ENCODE measurements around the gene MCM7. TPM values are rescaled to one million over a fixed set of nuclear protein-coding genes. Genes with fewer than 3 reads are reported as not detected.
A peak's percentile ranks its signal among the peaks of the same experiment; 100 is the strongest.

Gene MCM7
- total RNA-seq, 1 donor from 2014 or later, result 55.0 TPM

- no peak for DNase-seq (ENCODE audit: extremely low read depth, low read depth, low spot score)
Measured at GRCh38 chr7:100075418-100075817, 25.8 kb downstream of the MCM7 start.

DNA sequence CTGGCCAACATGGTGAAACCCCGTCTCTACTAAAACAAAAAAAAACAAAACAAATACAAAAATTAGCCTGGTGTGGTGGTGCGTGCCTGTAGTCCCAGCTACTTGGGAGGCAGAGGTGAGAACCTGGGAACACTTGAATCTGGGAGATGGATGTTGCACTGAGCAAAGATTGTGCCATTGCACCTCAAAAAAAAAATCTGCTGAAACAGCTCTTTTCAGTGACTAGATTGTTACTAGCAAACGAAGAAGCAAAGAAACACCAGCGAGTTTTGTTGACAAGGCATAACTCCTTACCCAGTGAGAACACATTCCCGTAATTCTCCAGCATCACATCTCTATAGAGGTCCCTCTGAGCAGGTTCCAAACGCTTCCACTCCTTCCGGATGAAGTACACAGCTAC lies 26.4 kb downstream of the MCM7 start:
- DNase-seq (ENCODE audit: extremely low read depth, low read depth, low spot score), result no peak

DNA sequence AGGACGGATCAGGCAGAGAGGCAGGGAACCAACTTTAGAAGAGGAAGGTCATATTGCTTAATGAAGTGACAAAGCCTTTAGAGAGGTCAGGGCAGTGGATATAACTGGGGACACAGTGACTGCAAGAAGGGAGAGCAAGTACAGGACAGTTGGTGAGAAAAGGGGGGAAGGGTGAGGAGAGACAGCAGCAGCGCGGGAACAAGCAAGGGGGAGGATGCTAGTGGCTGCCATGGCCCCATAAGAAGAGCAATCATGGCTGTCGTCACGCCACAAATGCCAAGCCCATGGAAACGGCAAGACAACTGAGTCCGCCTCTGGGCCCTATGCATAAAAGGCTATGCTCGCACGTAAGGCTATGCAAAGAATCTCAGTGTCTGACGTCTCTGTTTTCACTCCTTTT lies 28.7 kb downstream of the MCM7 start:
- no peak for DNase-seq (ENCODE audit: extremely low read depth, low read depth, low spot score)

GRCh38 chr7:100071018-100071723 lies 30.0 kb downstream of the MCM7 start:
- DNase-seq (ENCODE audit: extremely low read depth, low read depth, low spot score), result no peak

- no peak for DNase-seq (ENCODE audit: extremely low read depth, low read depth, low spot score)
Measured at GRCh38 chr7:100069991-100070390, 31.2 kb downstream of the MCM7 start.

GRCh38 chr7:100066953-100067352 lies 34.2 kb downstream of the MCM7 start:
- DNase-seq (ENCODE audit: extremely low read depth, low read depth, low spot score), result no peak

DNA sequence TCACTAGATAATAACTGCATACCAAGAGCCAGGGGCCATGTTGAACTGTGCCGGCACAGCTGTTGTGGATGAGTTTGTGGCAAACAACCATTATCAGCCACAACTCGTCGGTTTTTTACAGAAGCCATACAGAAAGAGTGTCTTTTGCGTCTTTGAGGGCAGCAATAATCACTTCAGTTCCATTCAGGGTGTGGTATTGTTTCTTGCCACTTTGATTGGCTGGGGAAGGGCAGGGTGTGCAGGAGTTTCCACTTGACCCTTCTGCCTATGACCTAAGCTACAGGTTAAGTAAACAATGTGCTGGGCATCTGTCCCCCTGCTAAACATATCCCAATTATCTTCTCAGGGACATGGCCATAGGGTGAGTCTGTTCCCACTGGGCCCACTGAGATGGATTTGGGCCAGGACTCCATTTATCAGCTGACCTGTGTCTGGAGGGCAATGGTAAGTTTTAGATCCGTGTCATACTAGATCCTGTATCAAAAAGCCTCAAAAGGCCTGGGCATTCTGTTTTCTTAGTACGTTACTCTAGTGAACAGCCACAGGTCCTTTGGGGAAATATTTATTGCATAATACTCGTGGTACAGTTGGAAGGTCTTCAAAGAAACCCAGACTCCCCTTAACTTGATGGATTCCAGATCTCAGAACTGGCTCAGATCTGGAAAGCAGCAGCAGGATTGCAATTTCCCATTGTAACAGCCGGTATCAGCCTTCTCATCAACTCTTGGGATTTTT lies 35.6 kb downstream of the MCM7 start:
- DNase-seq (ENCODE audit: extremely low read depth, low read depth, low spot score), result no peak

DNA sequence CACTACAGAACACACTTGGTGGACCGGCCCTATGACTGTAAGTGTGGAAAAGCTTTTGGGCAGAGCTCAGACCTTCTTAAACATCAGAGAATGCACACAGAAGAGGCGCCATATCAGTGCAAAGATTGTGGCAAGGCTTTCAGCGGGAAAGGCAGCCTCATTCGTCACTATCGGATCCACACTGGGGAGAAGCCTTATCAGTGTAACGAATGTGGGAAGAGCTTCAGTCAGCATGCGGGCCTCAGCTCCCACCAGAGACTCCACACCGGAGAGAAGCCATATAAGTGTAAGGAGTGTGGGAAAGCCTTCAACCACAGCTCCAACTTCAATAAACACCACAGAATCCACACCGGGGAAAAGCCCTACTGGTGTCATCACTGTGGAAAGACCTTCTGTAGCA lies 37.0 kb downstream of the MCM7 start:
- no peak for DNase-seq (ENCODE audit: extremely low read depth, low read depth, low spot score)

- DNase-seq (ENCODE audit: extremely low read depth, low read depth, low spot score), result no peak
Measured at GRCh38 chr7:100063376-100063775, 37.8 kb downstream of the MCM7 start.

- no peak for DNase-seq (ENCODE audit: extremely low read depth, low read depth, low spot score)
Measured at GRCh38 chr7:100061518-100062193, 39.5 kb downstream of the MCM7 start.

- no peak for DNase-seq (ENCODE audit: extremely low read depth, low read depth, low spot score)
Measured at GRCh38 chr7:100059251-100059739, 41.9 kb downstream of the MCM7 start.

DNA sequence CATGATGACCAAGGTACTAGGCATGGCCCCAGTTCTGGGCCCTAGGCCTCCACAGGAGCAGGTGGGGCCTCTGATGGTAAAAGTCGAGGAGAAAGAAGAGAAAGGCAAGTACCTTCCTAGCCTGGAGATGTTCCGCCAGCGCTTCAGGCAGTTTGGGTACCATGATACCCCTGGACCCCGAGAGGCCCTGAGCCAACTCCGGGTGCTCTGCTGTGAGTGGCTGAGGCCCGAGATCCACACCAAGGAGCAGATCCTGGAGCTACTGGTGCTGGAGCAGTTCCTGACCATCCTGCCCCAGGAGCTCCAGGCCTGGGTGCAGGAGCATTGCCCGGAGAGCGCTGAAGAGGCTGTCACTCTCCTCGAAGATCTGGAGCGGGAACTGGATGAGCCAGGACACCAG lies 44.2 kb downstream of the MCM7 start:
- DNase-seq (ENCODE audit: extremely low read depth, low read depth, low spot score), result no peak

DNA sequence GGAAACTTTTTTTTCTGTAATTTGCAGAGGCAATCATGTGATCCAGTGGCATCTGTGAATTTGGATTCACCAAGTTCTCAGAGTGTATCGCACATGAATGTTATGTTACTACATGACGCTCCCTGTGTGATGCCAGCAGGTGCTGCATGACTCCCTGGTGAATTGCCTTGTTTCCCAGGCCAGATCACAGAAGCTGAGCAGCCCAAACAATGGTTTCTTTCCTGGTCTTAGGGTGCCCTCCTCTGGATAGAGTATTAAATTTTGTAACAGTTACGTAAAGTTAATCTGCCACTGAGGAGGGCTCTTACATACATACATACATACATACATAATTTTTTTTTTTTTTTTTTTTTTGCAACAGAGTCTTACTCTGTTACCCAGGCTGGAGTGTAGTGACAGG lies 48.0 kb downstream of the MCM7 start:
- DNase-seq (ENCODE audit: extremely low read depth, low read depth, low spot score), result peak; percentile 54

GRCh38 chr7:100051611-100052010 lies 49.6 kb downstream of the MCM7 start:
- no peak for DNase-seq (ENCODE audit: extremely low read depth, low read depth, low spot score)

DNA sequence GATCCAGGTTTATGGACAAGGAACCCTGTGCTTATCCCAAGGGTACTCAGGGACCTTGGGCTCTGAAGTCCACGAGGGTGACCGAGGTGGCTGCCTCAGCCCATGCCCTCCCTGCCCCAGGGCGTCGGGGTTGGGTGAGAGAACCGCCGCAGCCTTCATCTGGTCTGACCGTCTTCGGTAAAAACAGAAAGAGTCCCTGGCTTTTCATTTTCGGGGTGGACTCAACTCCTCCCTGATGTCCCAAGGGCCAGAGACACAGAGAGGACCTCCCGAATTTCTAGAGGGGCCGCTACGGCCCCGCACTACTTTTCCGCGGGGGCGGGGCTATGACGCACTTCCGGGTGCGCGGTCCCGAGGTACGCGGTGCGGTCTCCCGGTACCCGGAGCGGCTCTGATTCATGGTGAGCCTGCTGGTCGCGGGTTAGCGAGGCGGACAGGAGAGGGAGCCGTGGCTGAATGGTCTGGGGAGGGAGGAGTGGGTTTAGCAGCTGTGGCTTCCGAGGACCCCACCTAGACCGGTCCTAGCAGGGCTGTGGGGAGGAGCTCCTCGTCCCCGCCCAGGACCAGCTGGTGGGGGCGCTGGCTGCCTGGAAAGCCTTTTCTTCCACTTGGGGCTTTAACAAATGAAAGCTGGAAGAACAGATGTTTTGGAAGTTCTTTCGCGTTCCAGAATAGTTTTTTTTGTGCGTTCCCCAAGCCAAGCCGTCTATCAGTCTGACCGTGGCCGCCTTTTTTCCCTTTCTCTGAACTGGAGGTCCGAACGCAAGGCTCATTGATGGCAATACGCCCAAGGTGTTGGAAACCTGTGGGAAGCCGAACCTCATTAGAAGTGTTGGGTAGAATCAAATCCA lies 51.5 kb downstream of the MCM7 start, which contains the start of gene ZSCAN21:
Gene ZSCAN21, plus strand, starts transcription at position 334 of the 851 bp plus-strand sequence. CDS start 7,233 bp downstream, outside the sequence.
- DNase-seq (ENCODE audit: extremely low read depth, low read depth, low spot score), result peak; percentile 20

- DNase-seq (ENCODE audit: extremely low read depth, low read depth, low spot score), result no peak
Measured at GRCh38 chr7:100048680-100049079, 52.5 kb downstream of the MCM7 start.

DNA sequence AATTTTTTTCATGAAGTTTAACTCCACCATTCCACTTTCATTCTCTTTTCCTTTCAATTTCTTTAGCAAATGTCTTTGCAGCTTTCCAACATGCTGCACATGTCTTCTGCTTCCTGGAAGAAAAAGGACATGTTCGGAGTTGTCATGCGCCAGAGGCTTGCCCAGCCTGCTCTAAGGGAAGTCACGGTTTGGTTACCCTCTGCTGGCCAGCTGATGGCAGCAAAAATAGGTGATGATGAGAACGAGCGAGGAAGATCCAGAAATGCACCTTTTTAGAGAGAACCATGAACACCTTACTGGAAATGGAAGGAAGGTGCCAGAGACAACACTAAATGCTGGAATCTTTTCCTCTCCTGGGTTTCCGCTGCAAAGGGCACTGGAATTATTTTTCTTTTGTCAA lies 56.5 kb downstream of the MCM7 start:
- no peak for DNase-seq (ENCODE audit: extremely low read depth, low read depth, low spot score)

All from glomerular endothelial cell (primary cell).